Neural progenitor cell (in vitro differentiated cells): ENCODE data around the gene ARAP2. TPM values are rescaled to one million over a fixed set of nuclear protein-coding genes. Genes with fewer than 3 reads are reported as not detected.

ENCODE experiments used
- DNase-seq: peaks from one replicate; pipeline ENCODE4 v3.0.0-alpha.2; 2016; ENCODE audit warnings: low spot score
- H2AFZ ChIP-seq: fragments of 200-600 bp; sonication (generic); replicated peaks from 2 replicates; pipeline ENCODE4 v1.6.1; 2016; ENCODE audit warnings: antibody characterized with exemption
- H3F3A ChIP-seq: fragments of 200-600 bp; sonication (generic); 2 replicates; pipeline ENCODE4 v1.6.1; 2016; ENCODE audit warnings: antibody characterized with exemption, low read depth
- H3K27ac ChIP-seq: fragments of 200-600 bp; sonication (generic); 2 replicates; pipeline ENCODE4 v1.5.1; 2016; ENCODE audit warnings: mild to moderate bottlenecking
- H3K27me3 ChIP-seq: fragments of 200-600 bp; sonication (generic); 2 replicates; pipeline ENCODE4 v1.6.1; 2016; ENCODE audit warnings: mild to moderate bottlenecking, moderate library complexity
- H3K36me3 ChIP-seq: fragments of 200-600 bp; sonication (generic); 2 replicates; pipeline ENCODE4 v1.5.1; 2016
- H3K4me1 ChIP-seq: fragments of 200-600 bp; sonication (generic); 2 replicates; pipeline ENCODE4 v1.6.1; 2016; ENCODE audit warnings: mixed run types
- H3K4me2 ChIP-seq: fragments of 200-600 bp; sonication (generic); 2 replicates; pipeline ENCODE4 v1.6.1; 2016
- H3K4me3 ChIP-seq: fragments of 200-600 bp; sonication (generic); 2 replicates; pipeline ENCODE4 v1.5.1; 2016
- H3K79me2 ChIP-seq: fragments of 200-600 bp; sonication (generic); 2 replicates; pipeline ENCODE4 v1.6.1; 2016; ENCODE audit warnings: low read depth
- H3K9ac ChIP-seq: fragments of 200-600 bp; sonication (generic); 2 replicates; pipeline ENCODE4 v1.6.1; 2016
- H3K9me3 ChIP-seq: fragments of 200-600 bp; sonication (generic); 2 replicates; pipeline ENCODE4 v1.5.1; 2016; ENCODE audit warnings: low read depth
- H4K20me1 ChIP-seq: fragments of 200-600 bp; sonication (generic); 2 replicates; pipeline ENCODE4 v1.6.1; 2016; ENCODE audit warnings: low read depth
- H3K27ac Mint-ChIP-seq: 3 replicates; pipeline ENCODE4 v1.8.0; 2021; ENCODE audit warnings: mixed read lengths
- H3K27me3 Mint-ChIP-seq: 2 replicates; pipeline ENCODE4 v1.8.0; 2022; ENCODE audit warnings: low read depth, mild to moderate bottlenecking, inconsistent platforms, moderate library complexity, mixed read lengths; ENCODE audit not compliant: insufficient read depth
- H3K36me3 Mint-ChIP-seq: 3 replicates; pipeline ENCODE4 v1.8.0; 2021; ENCODE audit warnings: mixed read lengths
- H3K4me1 Mint-ChIP-seq: 3 replicates; pipeline ENCODE4 v1.8.0; 2021; ENCODE audit warnings: mixed read lengths
- H3K4me3 Mint-ChIP-seq: 3 replicates; pipeline ENCODE4 v1.8.0; 2021; ENCODE audit warnings: mild to moderate bottlenecking, moderate library complexity, mixed read lengths
- H3K9me3 Mint-ChIP-seq: 3 replicates; pipeline ENCODE4 v1.8.0; 2020; ENCODE audit warnings: mixed read lengths
- EZH2 ChIP-seq: fragments of 200-600 bp; sonication (generic); IDR thresholded peaks from 2 replicates; pipeline ENCODE4 v1.6.1; 2017; ENCODE audit warnings: antibody characterized with exemption, mild to moderate bottlenecking, moderate library complexity
- EZH2phosphoT487 ChIP-seq: fragments of 200-600 bp; sonication (generic); IDR thresholded peaks from 2 replicates; pipeline ENCODE4 v1.6.1; 2017; ENCODE audit warnings: antibody characterized with exemption
- total RNA-seq: library from RNA; depleted of rRNA; stranded (reverse); fragments of >200 nt; gene quantifications from 2 replicates; pipeline ENCODE4 v1.2.3, GENCODE V29; 2015; ENCODE audit warnings: low replicate concordance
- TF ChIP-seq, protein P1 (sequence below): fragments of 200-600 bp; sonication (generic); IDR thresholded peaks from 2 replicates; pipeline ENCODE4 v1.5.1; 2017; ENCODE audit warnings: antibody characterized with exemption, mild to moderate bottlenecking

ARAP2 gene
- total RNA-seq, 1 donor from 2014 or later: 1.6 TPM

DNA sequence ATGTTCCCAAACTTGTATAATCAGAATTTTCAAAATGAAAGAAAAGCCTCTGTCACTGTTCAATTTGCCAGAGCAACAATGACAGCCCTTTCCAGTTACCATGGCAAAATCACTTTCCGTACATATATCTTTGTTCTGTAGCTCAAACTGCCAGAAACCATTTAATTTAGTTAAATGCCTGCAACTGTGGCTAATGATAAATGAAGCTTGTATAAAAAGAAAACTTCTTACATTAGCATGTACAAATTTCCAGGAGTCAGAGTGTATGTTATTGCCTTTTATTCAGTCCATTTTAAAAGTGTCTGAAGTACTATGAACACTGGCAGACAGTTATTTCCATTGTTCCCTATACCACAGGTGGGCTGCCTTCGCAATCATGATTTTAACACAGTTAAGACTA is 30.3 kb downstream of the ARAP2 start:
- no peaks in the 10 kb centered on the region for H3K27me3 ChIP-seq
- H3F3A ChIP-seq: no peaks in the 10 kb centered on the region
- H3K4me3 ChIP-seq: no peak overlapping the region
- no peaks in the 10 kb centered on the region for H3K79me2 ChIP-seq
- H3K9ac ChIP-seq: no peak overlapping the region
- H2AFZ ChIP-seq: no peak overlapping the region
- no peaks in the 10 kb centered on the region for H3K9me3 Mint-ChIP-seq
- TF ChIP-seq EZH2 (no peak), EZH2phosphoT487 (no peak)
- TF ChIP-seq, protein P1, sequence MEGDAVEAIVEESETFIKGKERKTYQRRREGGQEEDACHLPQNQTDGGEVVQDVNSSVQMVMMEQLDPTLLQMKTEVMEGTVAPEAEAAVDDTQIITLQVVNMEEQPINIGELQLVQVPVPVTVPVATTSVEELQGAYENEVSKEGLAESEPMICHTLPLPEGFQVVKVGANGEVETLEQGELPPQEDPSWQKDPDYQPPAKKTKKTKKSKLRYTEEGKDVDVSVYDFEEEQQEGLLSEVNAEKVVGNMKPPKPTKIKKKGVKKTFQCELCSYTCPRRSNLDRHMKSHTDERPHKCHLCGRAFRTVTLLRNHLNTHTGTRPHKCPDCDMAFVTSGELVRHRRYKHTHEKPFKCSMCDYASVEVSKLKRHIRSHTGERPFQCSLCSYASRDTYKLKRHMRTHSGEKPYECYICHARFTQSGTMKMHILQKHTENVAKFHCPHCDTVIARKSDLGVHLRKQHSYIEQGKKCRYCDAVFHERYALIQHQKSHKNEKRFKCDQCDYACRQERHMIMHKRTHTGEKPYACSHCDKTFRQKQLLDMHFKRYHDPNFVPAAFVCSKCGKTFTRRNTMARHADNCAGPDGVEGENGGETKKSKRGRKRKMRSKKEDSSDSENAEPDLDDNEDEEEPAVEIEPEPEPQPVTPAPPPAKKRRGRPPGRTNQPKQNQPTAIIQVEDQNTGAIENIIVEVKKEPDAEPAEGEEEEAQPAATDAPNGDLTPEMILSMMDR: no peak
- no peaks in the 10 kb centered on the region for H3K36me3 Mint-ChIP-seq
- H3K27me3 Mint-ChIP-seq: no peaks in the 10 kb centered on the region
- no peaks in the 10 kb centered on the region for H3K9me3 ChIP-seq
- no peak overlapping the region for H3K4me2 ChIP-seq
- H3K4me3 Mint-ChIP-seq: no peak overlapping the region
- no peaks in the 10 kb centered on the region for H3K36me3 ChIP-seq
- H3K27ac ChIP-seq: no peak overlapping the region
- no peak for DNase-seq
- no peaks in the 10 kb centered on the region for H3K4me1 ChIP-seq
- peaks cover 12% of the 10 kb centered on the region for H3K4me1 Mint-ChIP-seq
- H4K20me1 ChIP-seq: no peaks in the 10 kb centered on the region
- no peak overlapping the region for H3K27ac Mint-ChIP-seq

DNA sequence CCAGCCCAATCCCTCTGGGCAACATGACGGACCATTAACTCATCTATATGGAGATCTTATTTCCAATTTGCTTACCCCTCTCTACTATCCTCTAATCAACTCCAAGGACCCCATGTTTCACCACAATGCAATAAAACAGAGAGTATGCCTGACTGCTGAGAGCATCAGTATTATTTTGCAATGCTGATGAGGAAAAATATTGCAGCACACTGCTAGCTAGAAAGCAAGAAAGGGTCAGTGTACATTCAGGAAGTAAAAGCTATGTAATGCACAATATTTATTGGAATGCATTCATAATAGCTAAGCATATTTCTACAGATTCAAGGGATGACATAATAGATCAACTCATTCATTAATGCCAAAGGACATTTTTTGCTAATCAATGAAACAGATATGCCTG is 33.2 kb downstream of the ARAP2 start:
- H3K4me3 ChIP-seq: no peak overlapping the region
- H3K79me2 ChIP-seq: no peaks in the 10 kb centered on the region
- no peaks in the 10 kb centered on the region for H4K20me1 ChIP-seq
- H3K9me3 ChIP-seq: no peaks in the 10 kb centered on the region
- H3K36me3 ChIP-seq: no peaks in the 10 kb centered on the region
- H3K4me3 Mint-ChIP-seq: no peak overlapping the region
- TF ChIP-seq, protein P1: no peak
- TF ChIP-seq EZH2phosphoT487 (no peak), EZH2 (no peak)
- H3K27me3 Mint-ChIP-seq: no peaks in the 10 kb centered on the region
- H3K36me3 Mint-ChIP-seq: no peaks in the 10 kb centered on the region
- no peaks in the 10 kb centered on the region for H3K9me3 Mint-ChIP-seq
- no peaks in the 10 kb centered on the region for H3K27me3 ChIP-seq
- H3K4me1 Mint-ChIP-seq: peaks cover 25% of the 10 kb centered on the region
- H3F3A ChIP-seq: no peaks in the 10 kb centered on the region
- H3K27ac Mint-ChIP-seq: no peak overlapping the region
- no peak overlapping the region for H2AFZ ChIP-seq
- H3K4me2 ChIP-seq: no peak overlapping the region
- H3K4me1 ChIP-seq: peaks cover 3% of the 10 kb centered on the region
- DNase-seq: no peak
- no peak overlapping the region for H3K27ac ChIP-seq
- no peak overlapping the region for H3K9ac ChIP-seq

DNA sequence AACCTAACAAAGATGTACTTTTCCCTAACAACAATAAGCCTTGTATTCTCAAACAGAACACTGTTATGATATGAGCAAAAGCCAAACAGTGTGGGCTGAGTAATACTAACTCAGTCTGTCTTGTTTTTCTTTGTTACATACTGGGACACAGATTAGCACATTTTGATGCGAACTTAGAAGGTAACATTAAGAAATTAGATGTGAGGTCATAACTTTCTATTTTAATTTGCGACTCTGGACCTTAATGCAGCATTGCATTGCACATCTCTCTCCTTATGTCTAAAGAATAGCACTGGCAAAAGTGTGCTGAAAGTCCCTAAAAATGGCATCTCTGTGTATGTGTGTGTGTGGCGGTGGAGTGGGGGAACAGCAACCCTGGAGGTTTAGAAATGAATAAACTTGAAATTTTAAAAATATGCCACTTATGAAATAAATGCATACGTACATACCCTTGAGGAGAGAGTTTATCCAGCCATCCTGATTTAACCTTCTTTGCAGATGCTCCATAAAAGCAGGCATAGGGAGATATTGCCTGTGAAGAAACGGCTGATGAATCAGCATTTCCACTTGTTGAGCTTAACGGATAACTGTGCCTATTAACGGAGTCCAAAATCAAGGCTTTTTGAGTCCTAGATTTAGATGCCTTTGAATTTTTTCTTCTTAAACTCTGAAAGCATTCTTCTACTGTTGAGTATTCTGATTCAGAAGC is 34.2 kb downstream of the ARAP2 start:
- Histone ChIP-seq H3K9me3 (no peaks in the 10 kb centered on the region), H3K36me3 (no peaks in the 10 kb centered on the region), H4K20me1 (no peaks in the 10 kb centered on the region), H3K4me1 (peaks cover 6% of the 10 kb centered on the region), H3K4me3 (no peak overlapping the region), H2AFZ (no peak overlapping the region), H3K27ac (no peak overlapping the region), H3K79me2 (no peaks in the 10 kb centered on the region), H3K4me2 (no peak overlapping the region), H3K27me3 (no peaks in the 10 kb centered on the region), H3K9ac (no peak overlapping the region), H3F3A (no peaks in the 10 kb centered on the region)
- H3K9me3 Mint-ChIP-seq: no peaks in the 10 kb centered on the region
- TF ChIP-seq, protein P1: no peak
- no peak for TF ChIP-seq EZH2
- TF ChIP-seq EZH2phosphoT487: no peak
- H3K4me3 Mint-ChIP-seq: no peak overlapping the region
- no peaks in the 10 kb centered on the region for H3K27me3 Mint-ChIP-seq
- no peaks in the 10 kb centered on the region for H3K36me3 Mint-ChIP-seq
- H3K27ac Mint-ChIP-seq: peak overlapping the region; percentile 70
- DNase-seq: no peak
- H3K4me1 Mint-ChIP-seq: peaks cover 25% of the 10 kb centered on the region
